MM.1S (cell line): Measurements from ENCODE around the gene MAMLD1.

Source experiments
- CTCF ChIP-seq: fragments of 300-600 bp; sonication (generic); IDR thresholded peaks from 2 replicates; pipeline ENCODE4 v1.5.1; 2016; ENCODE audit warnings: antibody characterized with exemption, low read length, mixed read lengths
- EZH2 ChIP-seq: fragments of 300-600 bp; sonication (generic); optimal IDR thresholded peaks from 2 replicates; pipeline ENCODE3; 2017; ENCODE audit warnings: low read depth, mild to moderate bottlenecking, antibody characterized with exemption, low read length, mixed read lengths
- EZH2phosphoT487 ChIP-seq: fragments of 300-600 bp; sonication (generic); IDR thresholded peaks from 2 replicates; pipeline ENCODE4 v1.6.1; 2018; ENCODE audit warnings: antibody characterized with exemption, low read length

GRCh38 chrX:150408007-150408406 is 44.9 kb downstream of the MAMLD1 start:
- TF ChIP-seq CTCF: no peak
- no peak for TF ChIP-seq EZH2
- TF ChIP-seq EZH2phosphoT487: no peak
